Measurements from ENCODE around the gene WRAP73. TPM values are rescaled to one million over a fixed set of nuclear protein-coding genes. Genes with fewer than 3 reads are reported as not detected.

The WRAP73 gene
- total and polyA plus RNA-seq, 12 donors: 5.1 to 29.6 (median 18.1) TPM

DNA sequence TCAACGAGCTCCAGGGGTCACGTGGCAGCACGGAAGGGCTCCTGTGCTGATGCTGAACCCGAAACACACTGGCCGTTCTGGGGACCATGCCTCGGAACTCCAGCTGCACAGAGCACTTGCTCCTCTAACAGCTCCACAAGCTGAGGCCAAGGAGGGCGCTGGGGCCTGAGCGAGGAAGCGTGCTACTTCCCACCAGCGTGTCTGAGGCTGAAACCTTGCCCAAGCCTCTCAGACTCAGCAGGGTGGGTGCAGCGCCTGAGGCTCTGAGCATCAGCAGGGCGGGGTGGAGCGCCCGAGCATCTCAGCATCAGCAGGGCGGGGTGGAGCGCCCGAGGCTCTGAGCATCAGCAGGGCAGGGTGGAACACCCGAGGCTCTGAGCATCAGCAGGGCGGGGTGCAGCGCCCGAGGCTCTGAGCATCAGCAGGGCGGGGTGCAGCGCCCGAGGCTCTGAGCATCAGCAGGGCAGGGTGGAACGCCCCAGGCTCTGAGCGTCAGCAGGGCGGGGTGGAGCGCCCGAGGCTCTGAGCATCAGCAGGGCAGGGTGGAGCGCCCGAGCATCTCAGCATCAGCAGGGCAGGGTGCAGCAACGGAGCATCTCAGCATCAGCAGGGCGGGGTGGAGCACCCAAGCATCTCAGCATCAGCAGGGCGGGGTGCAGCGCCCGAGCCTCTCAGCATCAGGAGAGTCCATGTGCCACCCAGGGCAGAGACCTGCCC lies 9.6 kb downstream of the WRAP73 start:
- H3K9me3 ChIP-seq (replicated peaks in 1 of 3): no peaks in the 10 kb centered on the region
- no peaks in the 10 kb centered on the region for H3K4me1 ChIP-seq (replicated peaks in 1 of 2)
- H3K27me3 ChIP-seq: no peaks in the 10 kb centered on the region
- DNase-seq: no peak
- peaks cover 0 to 34% of the 10 kb centered on the region in 2 donors for H3K36me3 ChIP-seq (replicated peaks in 1 of 2)
- WGBS, 4 donors: 91 to 92% (median 91%) methylated on average over 11 to 36 of the region's 36 CpGs
- no peak for TF ChIP-seq POLR2A (IDR thresholded peaks at IDR 0.05)
- TF ChIP-seq, protein P1, sequence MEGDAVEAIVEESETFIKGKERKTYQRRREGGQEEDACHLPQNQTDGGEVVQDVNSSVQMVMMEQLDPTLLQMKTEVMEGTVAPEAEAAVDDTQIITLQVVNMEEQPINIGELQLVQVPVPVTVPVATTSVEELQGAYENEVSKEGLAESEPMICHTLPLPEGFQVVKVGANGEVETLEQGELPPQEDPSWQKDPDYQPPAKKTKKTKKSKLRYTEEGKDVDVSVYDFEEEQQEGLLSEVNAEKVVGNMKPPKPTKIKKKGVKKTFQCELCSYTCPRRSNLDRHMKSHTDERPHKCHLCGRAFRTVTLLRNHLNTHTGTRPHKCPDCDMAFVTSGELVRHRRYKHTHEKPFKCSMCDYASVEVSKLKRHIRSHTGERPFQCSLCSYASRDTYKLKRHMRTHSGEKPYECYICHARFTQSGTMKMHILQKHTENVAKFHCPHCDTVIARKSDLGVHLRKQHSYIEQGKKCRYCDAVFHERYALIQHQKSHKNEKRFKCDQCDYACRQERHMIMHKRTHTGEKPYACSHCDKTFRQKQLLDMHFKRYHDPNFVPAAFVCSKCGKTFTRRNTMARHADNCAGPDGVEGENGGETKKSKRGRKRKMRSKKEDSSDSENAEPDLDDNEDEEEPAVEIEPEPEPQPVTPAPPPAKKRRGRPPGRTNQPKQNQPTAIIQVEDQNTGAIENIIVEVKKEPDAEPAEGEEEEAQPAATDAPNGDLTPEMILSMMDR (IDR thresholded peaks at IDR 0.05): no peak
- H3K27ac ChIP-seq: no peak overlapping the region
- no peak overlapping the region for H3K4me3 ChIP-seq
- intact Hi-C loops (cut with DNase I): no loop called here

DNA sequence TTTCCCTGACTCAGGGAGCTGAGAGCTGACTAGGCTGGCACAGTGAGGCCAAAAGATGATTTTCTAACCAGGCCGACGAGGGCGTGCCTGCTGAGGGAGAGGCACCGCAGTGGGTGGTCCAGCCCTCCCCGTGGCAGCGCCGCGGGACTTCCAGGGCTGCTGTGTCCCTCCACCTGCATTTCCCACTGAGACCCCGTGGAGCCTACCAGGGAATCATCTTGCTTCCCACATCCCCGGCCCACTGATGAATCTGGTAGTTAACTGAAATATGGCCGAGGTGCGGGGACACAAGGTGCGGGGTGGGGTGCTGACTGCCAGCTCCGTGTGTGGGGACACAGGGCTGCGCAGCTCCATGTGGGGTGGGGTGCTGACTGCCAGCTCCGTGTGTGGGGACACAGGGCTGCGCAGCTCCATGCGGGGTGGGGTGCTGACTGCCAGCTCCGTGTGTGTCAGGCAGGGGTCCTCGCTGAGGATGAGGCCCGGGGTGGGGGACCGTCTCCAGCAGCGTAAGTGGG lies 10.4 kb downstream of the WRAP73 start:
- H3K36me3 ChIP-seq (replicated peaks in 1 of 2): peaks cover 0 to 42% of the 10 kb centered on the region in 2 donors
- 92 to 95% (median 94%) methylated on average over 14 to 23 of the region's 23 CpGs for WGBS, 4 donors
- no peak for DNase-seq
- H3K27ac ChIP-seq: no peak overlapping the region
- no peak overlapping the region for H3K4me3 ChIP-seq
- H3K4me1 ChIP-seq (replicated peaks in 1 of 2): no peaks in the 10 kb centered on the region
- no peaks in the 10 kb centered on the region for H3K9me3 ChIP-seq (replicated peaks in 1 of 3)
- TF ChIP-seq, protein P1 (IDR thresholded peaks at IDR 0.05): no peak
- no peak for TF ChIP-seq POLR2A (IDR thresholded peaks at IDR 0.05)
- no peaks in the 10 kb centered on the region for H3K27me3 ChIP-seq
- intact Hi-C loops (cut with DNase I): no loop called here

DNA sequence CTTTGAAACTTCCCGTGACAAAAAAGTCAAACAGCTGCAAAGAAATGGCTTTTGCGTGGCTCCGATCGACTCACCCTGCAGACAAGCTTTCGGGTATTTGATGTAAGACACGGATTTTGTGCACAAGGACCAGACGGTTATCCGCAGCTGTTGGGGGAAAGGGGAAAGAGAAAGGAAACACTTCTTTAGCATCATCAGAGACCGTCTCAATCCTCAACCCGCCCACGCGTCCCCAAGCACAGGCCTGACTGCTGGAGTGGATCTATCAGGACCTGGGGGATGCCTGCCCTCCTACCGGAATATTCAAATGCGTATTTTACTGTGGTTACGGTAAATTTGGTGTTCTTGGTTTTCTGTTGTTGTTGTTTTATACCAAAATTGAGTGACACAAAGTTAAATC lies 11.2 kb downstream of the WRAP73 start:
- TF ChIP-seq, protein P1 (IDR thresholded peaks at IDR 0.05): no peak
- no peak for TF ChIP-seq POLR2A (IDR thresholded peaks at IDR 0.05)
- no peaks in the 10 kb centered on the region for H3K9me3 ChIP-seq (replicated peaks in 1 of 3)
- no peaks in the 10 kb centered on the region for H3K27me3 ChIP-seq
- 92 to 96% (median 95%) methylated on average over 15 of the region's 15 CpGs for whole genome bisulfite sequencing, 4 donors
- no peak for DNase-seq
- no peak overlapping the region for H3K4me3 ChIP-seq
- intact Hi-C loops (cut with DNase I): no loop called here
- no peak overlapping the region for H3K27ac ChIP-seq
- no peaks in the 10 kb centered on the region for H3K4me1 ChIP-seq (replicated peaks in 1 of 2)
- H3K36me3 ChIP-seq (replicated peaks in 1 of 2): peaks cover 0 to 50% of the 10 kb centered on the region in 2 donors

DNA sequence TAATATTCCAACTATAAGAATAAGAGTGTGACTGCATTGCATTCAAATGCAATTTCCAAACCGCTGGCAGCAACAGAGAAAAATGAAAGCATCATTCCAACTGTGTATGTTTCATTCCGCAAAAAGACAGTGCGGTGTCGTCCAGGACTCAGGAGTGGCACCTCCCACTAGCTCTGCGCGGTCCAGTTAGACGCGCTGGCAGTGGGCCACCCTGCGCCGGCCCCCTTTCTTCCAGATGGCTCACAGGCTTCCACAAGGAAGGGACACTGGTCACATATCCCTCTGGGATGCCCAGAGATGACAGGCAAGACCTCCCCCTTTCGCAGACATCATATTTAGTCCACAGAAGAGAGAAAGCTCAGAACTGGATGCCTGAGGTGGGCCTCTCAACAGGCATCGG lies 11.9 kb downstream of the WRAP73 start:
- Histone ChIP-seq H3K27me3 (no peaks in the 10 kb centered on the region), H3K36me3 (replicated peaks in 1 of 2) (peaks cover 0 to 52% of the 10 kb centered on the region in 2 donors), H3K9me3 (replicated peaks in 1 of 3) (no peaks in the 10 kb centered on the region), H3K27ac (no peak overlapping the region), H3K4me3 (no peak overlapping the region), H3K4me1 (replicated peaks in 1 of 2) (no peaks in the 10 kb centered on the region)
- 84 to 98% (median 94%) methylated on average over 9 to 12 of the region's 12 CpGs for WGBS, 4 donors
- no peak for DNase-seq
- no peak for TF ChIP-seq POLR2A (IDR thresholded peaks at IDR 0.05)
- TF ChIP-seq, protein P1 (IDR thresholded peaks at IDR 0.05): no peak
- intact Hi-C loops (cut with DNase I): no loop called here

Data from adrenal gland (tissue), 12 donors.